ENCODE results near the gene MEF2B. TPM values are rescaled to one million over a fixed set of nuclear protein-coding genes. Genes with fewer than 3 reads are reported as not detected.

Gene MEF2B
- total RNA-seq, 1 experiment from 2014 or later = 1.3 TPM

DNA sequence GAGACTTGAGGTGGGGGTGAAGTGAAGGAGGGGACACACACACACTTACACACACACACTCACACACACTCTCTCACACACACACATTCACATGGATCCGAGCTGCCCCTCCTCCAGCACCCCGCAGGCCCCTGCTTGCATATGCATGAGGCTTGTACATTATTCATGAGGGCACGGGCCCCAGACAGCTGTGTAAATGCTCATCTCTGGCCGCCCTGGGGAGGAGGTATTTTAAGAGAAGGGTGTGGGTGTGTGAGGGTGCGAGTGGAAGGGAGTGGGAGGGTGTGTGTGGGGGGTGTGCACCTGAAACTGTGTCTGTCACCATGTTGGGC lies 44.1 kb upstream of the MEF2B start:
- no peak overlapping the region for H2BK120ac ChIP-seq (ENCODE audit: low read depth, low read length, poor library complexity, severe bottlenecking)
- H3K4me1 ChIP-seq (ENCODE audit: insufficient read depth, low read length) = peaks cover 3% of the 10 kb centered on the region; the same call in 1 of the 2 replicates
- no peaks in the 10 kb centered on the region for H3K79me2 ChIP-seq (ENCODE audit: insufficient read depth, low read length)
- H3K4ac ChIP-seq (ENCODE audit: low read depth, low read length) = no peak overlapping the region
- no peak overlapping the region for H4K5ac ChIP-seq (ENCODE audit: insufficient read length, low read depth, low read length)
- no peak overlapping the region for H3K23ac ChIP-seq (ENCODE audit: insufficient read length, low read depth, low read length)
- no peak overlapping the region for H2BK20ac ChIP-seq (ENCODE audit: low read depth, low read length, poor library complexity, severe bottlenecking)
- no peak overlapping the region for H2BK12ac ChIP-seq (ENCODE audit: insufficient read length, low read depth, low read length)
- H2BK15ac ChIP-seq (ENCODE audit: low read depth, low read length) = no peak overlapping the region
- no peak overlapping the region for H3K27ac ChIP-seq (ENCODE audit: insufficient read length, low read depth, low read length)
- H3K56ac ChIP-seq (ENCODE audit: insufficient read length, low read depth, low read length) = no peak overlapping the region
- H3K79me1 ChIP-seq (ENCODE audit: insufficient read depth, low read depth, low read length, poor library complexity, severe bottlenecking) = no peaks in the 10 kb centered on the region
- H2AK5ac ChIP-seq (ENCODE audit: insufficient read length, low read length) = no peak overlapping the region
- DNase-seq = no peak
- no peak for TF ChIP-seq CTCF (conservative IDR thresholded peaks at IDR 0.05)
- H3K9me3 ChIP-seq (ENCODE audit: control insufficient read depth, low read depth, low read length) = no peaks in the 10 kb centered on the region
- H3K9ac ChIP-seq (ENCODE audit: extremely low read depth, insufficient read length, low read length) = no peak overlapping the region
- Mint-ChIP-seq H3K9me3 (peaks cover 0 to 4% of the 10 kb centered on the region in 2 experiments; a peak in 2 of 5 replicates), H3K36me3 (ENCODE audit: insufficient read depth in 1 of 3, low read depth in 3 of 3) (no peaks in the 10 kb centered on the region), H3K4me1 (peaks cover 6 to 27% of the 10 kb centered on the region in 2 experiments), H3K27ac (no peak overlapping the region), H3K4me3 (peak overlapping the region in 1 of 2 experiments; percentile 40; a peak in 3 of 5 replicates), H3K27me3 (ENCODE audit: low read depth) (peaks cover 92% of the 10 kb centered on the region)
- H4K91ac ChIP-seq (ENCODE audit: insufficient read length, low read depth, low read length) = no peak overlapping the region
- H3K27me3 ChIP-seq (ENCODE audit: insufficient read depth, low read length) = peaks cover 35% of the 10 kb centered on the region
- H4K20me1 ChIP-seq (ENCODE audit: control insufficient read depth, insufficient read depth, insufficient read length) = no peaks in the 10 kb centered on the region
- H4K8ac ChIP-seq (replicated peaks; ENCODE audit: insufficient read length, low read depth, low read length) = no peak overlapping the region
- no peak overlapping the region for H3K4me2 ChIP-seq (ENCODE audit: insufficient read depth, insufficient read length, low read length)
- H2AFZ ChIP-seq (ENCODE audit: low read length) = no peak overlapping the region
- no peak overlapping the region for H3K18ac ChIP-seq (ENCODE audit: insufficient read length, low read depth, low read length)
- no CpG with 5 or more reads among the region's 5 CpGs for WGBS (ENCODE audit: extremely low coverage, insufficient read length, low lambda C conversion rate)
- H3T11ph ChIP-seq (ENCODE audit: low read length) = no peak overlapping the region
- H2BK5ac ChIP-seq (ENCODE audit: insufficient read length, low read length) = no peak overlapping the region
- H3K14ac ChIP-seq (ENCODE audit: insufficient read depth, low read length) = no peak overlapping the region; the same call in 1 of the 2 replicates
- peaks cover 11% of the 10 kb centered on the region for H3K23me2 ChIP-seq (ENCODE audit: insufficient read length, low read depth, low read length, poor library complexity, severe bottlenecking)

Data from H9 (cell line).